Natural killer cell (primary cell): ENCODE data around the gene KLK2. TPM values are rescaled to one million over a fixed set of nuclear protein-coding genes. Genes with fewer than 3 reads are reported as not detected.
"Not testable (repeated sequence)": the region's sequence is repeated elsewhere in the genome, so short reads cannot be mapped to it uniquely, and the experiment has no call there.

Experiments
- ATAC-seq, 3 donors: fragments of 150-1000 bp in 2 of 3; fragments of 200-7000 bp in 1 of 3; cut with Tn5 transposase; 1 replicate in 1 of 3; 2 replicates in 2 of 3; pipeline ENCODE4 v1.10.0; 2021; ENCODE audit warnings: mild to moderate bottlenecking in 2 of 3, moderate library complexity in 2 of 3
- DNase-seq, 2 donors: peaks; one replicate each; pipeline versions ENCODE4 v3.0.0 to v3.0.0-alpha.2; 2013 to 2021; ENCODE audit warnings: mixed read lengths in 1 of 2
- H3K27ac ChIP-seq: one replicate; pipeline ENCODE4 v1.5.1; 2013; ENCODE audit warnings: mild to moderate bottlenecking, low read length
- H3K27me3 ChIP-seq: one replicate; pipeline ENCODE4 v1.6.1; 2013; ENCODE audit warnings: low read length; ENCODE audit not compliant: control insufficient read depth, insufficient read depth
- H3K36me3 ChIP-seq: one replicate; pipeline ENCODE4 v1.6.1; 2013; ENCODE audit warnings: low read length; ENCODE audit not compliant: control insufficient read depth, insufficient read depth
- H3K4me1 ChIP-seq: one replicate; pipeline ENCODE4 v1.6.1; 2013; ENCODE audit warnings: low read length; ENCODE audit not compliant: control insufficient read depth, insufficient read depth
- H3K4me3 ChIP-seq: one replicate; pipeline ENCODE4 v1.5.1; 2013; ENCODE audit warnings: low read length
- H3K9me3 ChIP-seq: one replicate; pipeline ENCODE4 v1.6.1; 2013; ENCODE audit warnings: low read length; ENCODE audit not compliant: control insufficient read depth, insufficient read depth
- H3K27ac Mint-ChIP-seq, 2 donors: one replicate each; pipeline ENCODE4 v1.8.0; 2022; ENCODE audit warnings: mild to moderate bottlenecking in 2 of 2, mixed read lengths in 2 of 2, moderate library complexity in 1 of 2
- H3K27me3 Mint-ChIP-seq, 2 donors: one replicate each; pipeline ENCODE4 v1.8.0; 2022; ENCODE audit warnings: low read depth in 2 of 2, mixed read lengths in 2 of 2
- H3K36me3 Mint-ChIP-seq: one replicate; pipeline ENCODE4 v1.8.0; 2022; ENCODE audit warnings: mixed read lengths
- H3K4me1 Mint-ChIP-seq, 2 donors: one replicate each; pipeline ENCODE4 v1.8.0; 2022; ENCODE audit warnings: mixed read lengths in 2 of 2
- H3K4me3 Mint-ChIP-seq: one replicate; pipeline ENCODE4 v1.8.0; 2022; ENCODE audit warnings: mild to moderate bottlenecking, moderate library complexity, mixed read lengths
- H3K9me3 Mint-ChIP-seq, 2 donors: one replicate each; pipeline ENCODE4 v1.8.0; 2022; ENCODE audit warnings: mixed read lengths in 2 of 2
- WGBS: methylation state at CpG from one replicate; pipeline ENCODE4 v1.1.7; 2013; ENCODE audit warnings: missing lambda C conversion rate; ENCODE audit not compliant: insufficient coverage; 5-methylcytosine and 5-hydroxymethylcytosine counted together
- intact Hi-C: fragments of 100-400 bp; cut with micrococcal nuclease; formaldehyde crosslinking; loops from one replicate; pipeline ENCODE4 v1.14.2; 2022
- total RNA-seq, 4 donors: library from RNA; stranded (reverse); fragments of 120-200 nt in 1 of 4; gene quantifications; one replicate each; pipeline versions ENCODE4 v1.2.3 to v1.2.4, GENCODE V29; 2013 to 2022
- TF ChIP-seq, protein P1 (sequence below): fragments of 200-600 bp; IDR thresholded peaks from one replicate; pipeline ENCODE4 v1.8.0; 2022; ENCODE audit warnings: antibody characterized with exemption

KLK2 gene
- total RNA-seq, 3 donors from 2014 or later (not counting 1 experiment from before 2014, with no cell fraction given) = not detected

DNA sequence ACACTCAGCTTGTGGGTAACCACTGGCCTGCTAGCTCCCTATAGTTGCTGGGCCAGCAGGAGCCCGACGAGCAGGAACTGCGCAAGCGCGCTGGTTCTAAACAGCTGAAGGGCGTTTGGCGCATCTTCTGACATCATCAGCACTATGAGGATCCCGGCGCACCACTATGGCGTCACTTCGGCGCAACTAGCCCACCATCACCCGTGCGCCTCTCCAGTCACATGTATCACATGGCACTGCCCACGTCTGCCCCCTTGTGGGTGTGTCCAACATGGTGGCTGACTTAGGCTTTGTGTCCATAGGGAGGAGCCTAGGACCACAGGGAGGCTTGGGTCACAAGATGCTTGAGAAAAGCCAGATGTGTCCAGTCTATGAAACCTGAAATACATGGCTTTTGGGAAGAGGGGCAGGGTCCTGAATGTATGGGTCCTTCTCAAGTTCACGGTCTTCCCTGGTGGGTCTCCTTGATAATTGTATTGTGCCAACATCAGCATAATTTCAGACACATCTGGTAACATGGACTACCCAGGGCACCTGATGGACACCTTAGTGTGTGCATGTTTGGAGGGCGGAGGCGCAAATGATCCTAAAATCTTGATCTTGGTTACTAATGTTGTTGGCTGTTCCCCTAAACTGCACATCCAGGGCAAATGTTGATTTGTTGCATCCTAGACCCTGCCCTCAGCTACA, 20.0 kb downstream of the KLK2 start:
- Histone ChIP-seq H3K4me3 (no peak overlapping the region), H3K9me3 (peaks cover 8% of the 10 kb centered on the region), H3K27me3 (no peaks in the 10 kb centered on the region), H3K36me3 (no peaks in the 10 kb centered on the region), H3K4me1 (peaks cover 3% of the 10 kb centered on the region), H3K27ac (no peak overlapping the region)
- intact Hi-C loops = no loop called here
- H3K27ac Mint-ChIP-seq = no peak overlapping the region
- TF ChIP-seq, protein P1, sequence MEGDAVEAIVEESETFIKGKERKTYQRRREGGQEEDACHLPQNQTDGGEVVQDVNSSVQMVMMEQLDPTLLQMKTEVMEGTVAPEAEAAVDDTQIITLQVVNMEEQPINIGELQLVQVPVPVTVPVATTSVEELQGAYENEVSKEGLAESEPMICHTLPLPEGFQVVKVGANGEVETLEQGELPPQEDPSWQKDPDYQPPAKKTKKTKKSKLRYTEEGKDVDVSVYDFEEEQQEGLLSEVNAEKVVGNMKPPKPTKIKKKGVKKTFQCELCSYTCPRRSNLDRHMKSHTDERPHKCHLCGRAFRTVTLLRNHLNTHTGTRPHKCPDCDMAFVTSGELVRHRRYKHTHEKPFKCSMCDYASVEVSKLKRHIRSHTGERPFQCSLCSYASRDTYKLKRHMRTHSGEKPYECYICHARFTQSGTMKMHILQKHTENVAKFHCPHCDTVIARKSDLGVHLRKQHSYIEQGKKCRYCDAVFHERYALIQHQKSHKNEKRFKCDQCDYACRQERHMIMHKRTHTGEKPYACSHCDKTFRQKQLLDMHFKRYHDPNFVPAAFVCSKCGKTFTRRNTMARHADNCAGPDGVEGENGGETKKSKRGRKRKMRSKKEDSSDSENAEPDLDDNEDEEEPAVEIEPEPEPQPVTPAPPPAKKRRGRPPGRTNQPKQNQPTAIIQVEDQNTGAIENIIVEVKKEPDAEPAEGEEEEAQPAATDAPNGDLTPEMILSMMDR = no peak
- ATAC-seq (no peak), DNase-seq (no peak)
- WGBS = 88% methylated on average over 18 of the region's 18 CpGs
- no peaks in the 10 kb centered on the region for H3K36me3 Mint-ChIP-seq
- no peak overlapping the region for H3K4me3 Mint-ChIP-seq
- H3K27me3 Mint-ChIP-seq = peaks cover 5 to 6% of the 10 kb centered on the region in 2 donors
- no peaks in the 10 kb centered on the region for H3K9me3 Mint-ChIP-seq
- H3K4me1 Mint-ChIP-seq = no peaks in the 10 kb centered on the region

DNA sequence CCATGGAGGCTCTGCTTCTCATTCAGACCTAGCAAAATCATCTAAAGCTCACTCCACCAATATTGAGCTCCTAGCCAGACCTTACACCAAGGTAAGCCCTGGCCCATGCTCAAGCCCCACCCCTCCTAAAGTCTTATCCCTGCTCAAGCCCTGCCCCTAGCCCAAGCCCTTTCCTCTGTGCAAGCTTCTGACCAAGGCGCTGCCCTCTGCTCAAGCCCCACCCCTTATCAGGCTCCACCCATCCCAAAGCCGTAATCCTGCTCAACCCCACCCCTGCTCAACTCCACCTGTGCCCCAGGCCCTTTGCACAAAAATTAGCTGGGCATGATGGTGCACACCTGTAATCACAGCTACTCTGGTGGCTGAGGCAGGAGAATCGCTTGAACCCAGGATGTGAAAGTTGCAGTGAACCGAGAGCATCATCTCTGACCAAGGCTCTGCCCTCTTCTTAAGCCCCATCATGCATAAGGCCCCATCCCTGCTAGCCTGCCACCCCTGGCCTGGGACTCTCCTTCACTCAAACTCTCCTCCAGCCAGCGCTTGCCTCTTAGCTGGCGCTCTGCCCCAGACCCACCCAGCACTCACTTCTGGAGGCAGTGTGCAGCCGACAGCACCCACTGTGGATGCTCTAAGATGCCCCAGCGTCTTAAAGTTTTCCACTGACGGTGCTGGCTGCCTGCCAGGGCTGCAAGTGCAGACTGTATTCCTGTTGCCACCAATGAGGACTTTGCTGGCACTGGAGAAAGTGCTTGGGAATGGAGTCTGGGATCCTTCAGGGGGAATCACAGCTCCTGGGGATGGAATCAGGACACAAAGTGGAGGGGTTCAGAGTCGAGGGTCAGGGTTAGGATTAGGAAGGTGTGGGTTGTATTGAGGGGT, 21.5 kb downstream of the KLK2 start:
- WGBS = 80% methylated on average over 10 of the region's 10 CpGs
- intact Hi-C loops = no loop called here

DNA sequence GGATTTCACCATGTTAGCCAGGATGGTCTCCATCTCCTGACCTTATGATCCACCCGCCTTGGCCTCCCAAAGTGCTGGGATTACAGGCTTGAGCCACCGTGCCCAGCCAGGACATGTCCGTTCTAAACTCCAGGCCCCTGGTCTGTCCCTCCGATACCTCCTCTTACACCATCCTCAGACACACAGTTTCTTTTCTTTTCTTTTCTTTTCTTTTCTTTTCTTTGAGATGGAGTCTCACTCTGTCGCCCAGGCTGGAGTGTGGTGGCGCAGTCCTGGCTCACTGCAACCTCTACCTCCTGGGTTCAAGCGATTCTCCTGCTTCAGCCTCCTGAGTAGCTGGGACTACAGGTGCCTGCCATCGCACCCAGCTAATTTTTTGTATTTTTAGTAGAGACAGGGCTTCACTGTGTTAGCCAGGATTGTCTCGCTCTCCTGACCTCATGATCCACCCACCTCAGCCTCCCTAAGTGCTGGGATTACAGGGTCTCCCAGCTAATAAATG, 22.9 kb downstream of the KLK2 start:
- H3K4me3 Mint-ChIP-seq, H3K27me3 Mint-ChIP-seq, ATAC-seq, H3K27me3 ChIP-seq, H3K9me3 Mint-ChIP-seq, intact Hi-C loops, H3K36me3 Mint-ChIP-seq, H3K4me1 Mint-ChIP-seq, H3K27ac Mint-ChIP-seq, H3K4me3 ChIP-seq, DNase-seq, H3K36me3 ChIP-seq, H3K4me1 ChIP-seq, H3K27ac ChIP-seq, H3K9me3 ChIP-seq: not testable (repeated sequence)
- WGBS = 85% methylated on average over 9 of the region's 9 CpGs

More for the DNA sequence above, 21.5 kb downstream of the KLK2 start:
- Mint-ChIP-seq H3K4me3 (no peak overlapping the region), H3K27ac (no peak overlapping the region), H3K27me3 (peaks cover 2 to 6% of the 10 kb centered on the region in 2 donors), H3K4me1 (no peaks in the 10 kb centered on the region), H3K9me3 (no peaks in the 10 kb centered on the region), H3K36me3 (no peaks in the 10 kb centered on the region)
- Histone ChIP-seq H3K9me3 (peaks cover 8% of the 10 kb centered on the region), H3K27ac (no peak overlapping the region), H3K4me3 (no peak overlapping the region), H3K36me3 (no peaks in the 10 kb centered on the region), H3K27me3 (no peaks in the 10 kb centered on the region), H3K4me1 (peaks cover 3% of the 10 kb centered on the region)
- DNase-seq = no peak
- TF ChIP-seq, protein P1 = no peak
- no peak for ATAC-seq

DNA sequence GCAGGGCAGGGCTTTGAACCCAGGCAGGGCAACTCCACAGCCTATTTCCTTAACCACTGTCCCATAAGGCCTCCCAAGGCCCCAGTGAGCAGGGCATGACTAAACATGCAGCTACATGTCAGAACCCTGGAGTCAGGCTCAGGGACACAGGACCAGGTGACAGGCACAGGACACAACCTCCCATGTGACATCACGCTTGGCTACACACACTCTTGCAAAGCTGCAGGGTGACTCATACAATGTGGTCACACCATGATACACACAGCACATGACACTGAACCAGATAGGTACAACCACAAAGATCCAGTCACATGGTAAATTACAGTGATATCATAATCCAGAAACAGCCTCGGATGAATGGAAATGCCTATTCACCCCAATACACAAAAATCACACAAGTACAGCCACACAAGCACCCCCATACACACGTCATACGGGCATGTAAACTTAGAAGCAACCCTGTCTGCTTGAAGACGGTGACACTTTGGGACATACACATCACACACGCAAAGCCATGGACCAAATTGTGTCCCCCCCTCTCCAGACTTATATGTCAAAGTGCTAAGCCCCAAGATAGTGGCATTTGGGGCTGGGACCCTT, 23.5 kb downstream of the KLK2 start:
- Histone ChIP-seq H3K36me3 (no peaks in the 10 kb centered on the region), H3K27me3 (no peaks in the 10 kb centered on the region), H3K4me3 (no peak overlapping the region), H3K27ac (peak overlapping the region; percentile 68), H3K4me1 (peaks cover 3% of the 10 kb centered on the region), H3K9me3 (peaks cover 8% of the 10 kb centered on the region)
- WGBS = 58% methylated on average over 6 of the region's 6 CpGs
- Mint-ChIP-seq H3K4me3 (no peak overlapping the region), H3K27me3 (peaks cover 5 to 6% of the 10 kb centered on the region in 2 donors), H3K9me3 (no peaks in the 10 kb centered on the region), H3K4me1 (no peaks in the 10 kb centered on the region), H3K27ac (no peak overlapping the region), H3K36me3 (no peaks in the 10 kb centered on the region)
- no peak for DNase-seq
- TF ChIP-seq, protein P1 = no peak
- peak; percentile 29 to 53 (median 48) for ATAC-seq
- intact Hi-C loops = no loop called here
